Amygdala (tissue), 56 donors: ENCODE measurements around the gene SLC35F3.

Source experiments
- DNase-seq, 56 donors: peaks; one replicate each; lab custom pipeline; 2025; lab: John Stamatoyannopoulos, UW

SLC35F3 gene

GRCh38 chr1:234019387-234019786 is 114.9 kb downstream of the SLC35F3 start:
- no peak for DNase-seq

GRCh38 chr1:234022302-234022701 is 117.8 kb downstream of the SLC35F3 start:
- no peak for DNase-seq

GRCh38 chr1:234039603-234040002 is 135.1 kb downstream of the SLC35F3 start:
- DNase-seq = no peak

- DNase-seq = no peak
Measured at GRCh38 chr1:234040446-234041317, 136.2 kb downstream of the SLC35F3 start.

- DNase-seq = no peak
Measured at GRCh38 chr1:234044079-234044478, 139.6 kb downstream of the SLC35F3 start.

- no peak for DNase-seq
Measured at GRCh38 chr1:234047123-234047522, 142.6 kb downstream of the SLC35F3 start.

- no peak for DNase-seq
Measured at GRCh38 chr1:234062166-234062565, 157.7 kb downstream of the SLC35F3 start.

GRCh38 chr1:234065794-234066447 is 161.4 kb downstream of the SLC35F3 start:
- DNase-seq = peak in 43 of 56 donors; percentile 1 to 87 (median 27)

GRCh38 chr1:234067581-234068337 is 163.3 kb downstream of the SLC35F3 start:
- DNase-seq = no peak

- peak in 2 of 56 donors; percentile 3 to 6 for DNase-seq
Measured at GRCh38 chr1:234069760-234070159, 165.3 kb downstream of the SLC35F3 start.

GRCh38 chr1:234072793-234073192 is 168.3 kb downstream of the SLC35F3 start:
- no peak for DNase-seq

- peak in 5 of 56 donors; percentile 6 to 37 (median 11) for DNase-seq
Measured at GRCh38 chr1:234078143-234078542, 173.7 kb downstream of the SLC35F3 start.

- DNase-seq = no peak
Measured at GRCh38 chr1:234079896-234080295, 175.4 kb downstream of the SLC35F3 start.

- DNase-seq = no peak
Measured at GRCh38 chr1:234083460-234083859, 179.0 kb downstream of the SLC35F3 start.

GRCh38 chr1:234089396-234089795 is 184.9 kb downstream of the SLC35F3 start:
- DNase-seq = no peak

- no peak for DNase-seq
Measured at GRCh38 chr1:234090212-234091064, 186.0 kb downstream of the SLC35F3 start.

GRCh38 chr1:234091065-234091401 is 186.6 kb downstream of the SLC35F3 start:
- no peak for DNase-seq

- no peak for DNase-seq
Measured at GRCh38 chr1:234091876-234092275, 187.4 kb downstream of the SLC35F3 start.

- DNase-seq = no peak
Measured at GRCh38 chr1:234093107-234093506, 188.6 kb downstream of the SLC35F3 start.

GRCh38 chr1:234093741-234094140 is 189.3 kb downstream of the SLC35F3 start:
- DNase-seq = peak in 9 of 56 donors; percentile 5 to 35 (median 9)
